KBM-7 (cell line): ENCODE measurements around the gene SIRPG.
"Not testable (repeated sequence)": the region's sequence is repeated elsewhere in the genome, so short reads cannot be mapped to it uniquely, and the experiment has no call there.

ENCODE experiments used
- DNase-seq: peaks from one replicate; pipeline ENCODE4 v3.0.0-alpha.2; 2015
- in situ Hi-C: fragments of 300-500 bp; cut with MboI; formaldehyde crosslinking; loops from 2 replicates; pipeline ENCODE4 v1.14.3; 2020; ENCODE audit warnings: low sequenced_read_pairs, low pct_unique_long_range_greater_than_20kb, mixed read lengths

Gene SIRPG

DNA sequence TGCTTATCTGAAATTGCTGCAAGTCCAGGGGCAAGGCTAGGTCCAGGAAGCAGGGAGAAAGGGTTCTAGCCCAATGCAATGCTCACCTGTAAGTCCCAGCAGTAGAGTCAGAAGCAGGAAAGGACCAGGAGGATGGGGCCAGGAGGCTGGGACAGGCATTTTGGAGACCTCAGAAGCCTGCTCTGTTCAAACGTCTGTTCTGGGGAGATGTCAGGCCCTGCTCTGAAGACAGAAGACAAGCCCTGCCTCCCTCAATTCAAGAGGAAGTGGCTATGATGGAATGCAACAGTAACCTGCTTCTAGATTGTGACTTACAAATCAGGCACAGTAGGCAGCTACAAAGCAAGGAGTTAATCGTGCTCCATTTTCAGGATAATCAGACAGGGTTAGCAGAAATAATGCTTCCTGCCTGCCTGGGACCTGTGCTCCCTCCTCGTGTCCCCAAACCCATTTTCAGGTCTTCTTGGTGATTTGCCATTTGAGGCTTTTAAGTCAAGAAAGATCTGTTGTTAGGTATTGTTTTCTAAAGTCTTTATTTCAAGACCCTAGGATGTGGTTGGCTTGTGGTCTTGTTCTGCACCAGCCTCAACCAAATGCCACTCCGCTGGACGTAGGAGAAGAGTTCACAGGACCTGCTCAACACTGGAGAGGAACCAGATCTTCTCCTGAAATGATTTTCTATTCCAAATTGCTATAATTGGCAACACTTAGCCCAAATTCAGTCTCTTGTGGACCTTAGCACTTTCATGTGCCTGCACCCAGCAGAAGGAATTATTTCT, at the start of gene SIRPG:
SIRPG (minus strand) TSS at position 224 of the 779 bp plus-strand sequence; CDS start at position 159, 65 bp downstream.
- in situ Hi-C loops, result no loop called here
- peak; percentile 8 for DNase-seq

DNA sequence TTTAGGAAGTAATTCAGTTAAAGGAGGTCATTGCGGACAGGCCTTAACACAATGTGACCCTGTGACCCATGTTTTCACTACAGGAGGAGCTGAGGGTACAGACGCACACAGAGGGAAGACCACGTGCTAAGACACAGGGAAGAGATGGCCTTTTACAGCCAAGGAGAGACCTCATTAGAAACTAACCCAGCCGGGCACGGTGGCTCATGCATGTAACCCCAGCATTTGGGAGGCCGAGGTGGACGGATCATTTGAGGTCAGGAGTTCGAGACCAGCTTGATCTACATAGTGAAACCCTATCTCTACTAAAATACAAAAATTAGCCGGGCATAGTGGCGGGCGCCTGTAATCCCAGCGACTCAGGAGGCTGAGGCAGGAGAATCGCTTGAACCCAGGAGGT, 49.3 kb upstream of the SIRPG start:
- DNase-seq, in situ Hi-C loops: not testable (repeated sequence)

DNA sequence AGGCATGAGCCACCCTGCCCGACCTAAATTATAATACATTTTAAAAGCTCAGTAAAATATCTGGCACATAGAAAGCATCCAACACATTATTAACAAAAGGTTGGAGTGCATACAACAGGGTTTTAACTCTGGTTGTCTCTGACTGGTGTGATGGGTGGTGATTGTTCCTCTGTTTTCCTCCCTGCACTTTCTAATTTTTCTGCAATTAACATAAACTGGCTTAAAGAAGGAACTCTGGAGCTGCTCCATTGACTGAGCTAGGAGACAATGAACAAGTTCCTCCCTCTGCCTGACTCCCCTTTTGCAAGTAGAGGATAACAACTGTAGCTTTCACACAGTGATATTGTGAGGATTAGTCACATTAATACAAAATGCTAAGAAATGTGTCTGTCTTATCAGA, 48.5 kb upstream of the SIRPG start:
- in situ Hi-C loops, result no loop called here
- no peak for DNase-seq

DNA sequence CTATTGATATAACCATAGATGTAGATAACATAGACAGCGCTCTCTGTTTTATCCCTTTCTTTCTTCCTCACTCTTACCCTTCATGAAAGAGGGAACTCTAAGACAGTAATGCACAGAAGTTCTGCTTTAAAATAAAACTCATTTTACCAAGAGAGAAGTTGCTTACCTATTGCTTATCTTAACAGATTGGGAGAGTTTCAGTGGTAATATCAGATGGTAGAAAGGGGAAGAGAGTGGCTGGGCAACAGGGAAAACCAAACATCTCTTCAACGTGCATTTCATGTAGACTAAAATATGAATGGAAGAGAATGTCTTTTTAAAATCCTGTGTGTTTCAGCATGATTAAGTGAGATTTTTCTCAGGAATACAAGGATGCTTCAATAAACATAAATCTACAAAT, 45.3 kb upstream of the SIRPG start:
- in situ Hi-C loops, result no loop called here
- no peak for DNase-seq

DNA sequence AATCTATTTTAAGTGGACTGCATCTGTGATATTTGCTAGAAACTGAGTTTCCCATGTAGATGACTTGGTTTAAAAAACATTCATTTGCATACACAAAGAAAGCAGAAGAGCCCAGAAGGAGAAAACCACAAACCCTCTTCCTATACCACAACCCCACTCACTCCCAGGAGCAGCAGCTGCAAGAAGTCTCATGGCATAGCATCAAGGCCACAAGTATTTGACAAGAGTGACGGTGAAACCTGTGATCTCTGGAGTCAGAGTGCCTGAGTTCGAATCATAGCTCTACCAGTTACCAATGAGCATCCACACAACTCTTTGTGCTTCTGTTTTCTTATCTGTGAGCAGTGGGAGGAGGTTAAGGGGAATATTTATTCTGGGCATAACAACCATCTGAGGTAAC, 44.7 kb upstream of the SIRPG start:
- in situ Hi-C loops, result no loop called here
- peak; percentile 81 for DNase-seq

- in situ Hi-C loops, result no loop called here
Observed at GRCh38 chr20:1700990-1701389, 43.4 kb upstream of the SIRPG start.

DNA sequence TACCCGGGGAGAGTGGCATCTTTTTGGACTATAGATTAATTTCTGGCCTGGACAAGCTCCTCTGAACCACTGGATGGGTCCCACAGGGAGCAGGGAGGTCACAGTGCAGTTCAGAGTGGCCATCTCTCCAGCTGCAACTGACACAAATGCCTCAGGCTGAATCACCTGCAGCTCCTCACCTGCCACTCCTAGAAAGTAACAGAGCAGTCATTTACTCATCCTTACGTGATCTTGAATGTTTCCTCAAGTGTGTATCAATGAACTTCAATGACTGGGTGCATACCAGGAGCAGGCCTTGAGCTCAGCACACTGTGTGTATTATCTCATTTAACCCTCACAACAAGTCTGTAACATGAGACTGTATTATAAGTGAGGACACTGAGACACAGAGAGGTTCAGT, 40.0 kb upstream of the SIRPG start:
- in situ Hi-C loops, result no loop called here
- no peak for DNase-seq

More at GRCh38 chr20:1700990-1701389, 43.4 kb upstream of the SIRPG start:
- no peak for DNase-seq

- DNase-seq, result no peak
- in situ Hi-C loops, result no loop called here
Observed at GRCh38 chr20:1696521-1697209, 39.1 kb upstream of the SIRPG start.

GRCh38 chr20:1694672-1695071, 37.1 kb upstream of the SIRPG start:
- no peak for DNase-seq
- in situ Hi-C loops, result no loop called here

DNA sequence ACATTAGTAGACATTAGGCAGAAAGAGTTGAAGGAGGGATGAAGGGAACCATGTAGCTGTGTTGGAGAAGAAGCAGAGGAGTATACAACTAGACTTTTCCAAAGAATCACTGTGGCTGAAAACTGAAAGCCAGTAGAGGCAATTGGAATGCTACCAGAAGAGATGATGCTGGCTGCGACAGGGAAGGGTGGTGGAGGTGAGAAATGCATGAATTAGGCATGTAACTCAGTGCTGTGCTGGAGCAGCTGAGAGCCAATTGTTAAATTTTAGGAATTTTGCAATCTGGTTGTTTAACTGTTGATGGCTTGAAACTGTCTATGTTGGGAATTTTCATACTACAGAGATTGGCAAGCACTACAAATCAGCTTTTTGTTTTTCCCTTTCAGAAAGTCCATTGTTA, 35.8 kb upstream of the SIRPG start:
- in situ Hi-C loops, result no loop called here
- DNase-seq, result no peak

DNA sequence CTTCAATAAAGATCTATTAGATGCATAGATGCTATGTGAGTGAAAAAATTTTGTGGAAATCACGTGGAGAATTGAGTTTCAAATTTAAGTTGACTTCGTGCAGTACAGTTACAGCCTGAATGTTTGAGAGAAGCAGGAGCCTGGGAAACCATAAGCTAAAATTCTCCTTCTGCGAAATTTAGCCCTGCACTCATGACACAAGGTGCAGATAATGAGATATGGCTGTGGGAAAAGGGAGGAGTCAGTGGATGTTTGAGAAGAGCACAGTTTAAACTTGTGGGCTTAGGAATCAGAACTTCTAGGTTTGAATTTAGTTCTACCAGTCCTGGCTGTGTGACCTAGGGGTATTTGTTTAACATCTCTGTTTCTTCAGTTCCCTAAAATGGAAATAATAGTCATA, 32.1 kb upstream of the SIRPG start:
- in situ Hi-C loops, result no loop called here
- DNase-seq, result no peak

GRCh38 chr20:1688886-1689538, 31.4 kb upstream of the SIRPG start:
- in situ Hi-C loops, result no loop called here
- DNase-seq, result peak; percentile 14

GRCh38 chr20:1687053-1687452, 29.5 kb upstream of the SIRPG start:
- in situ Hi-C loops, result no loop called here
- no peak for DNase-seq

GRCh38 chr20:1686151-1686748, 28.7 kb upstream of the SIRPG start:
- in situ Hi-C loops, result no loop called here

GRCh38 chr20:1685304-1686052, 27.9 kb upstream of the SIRPG start:
- in situ Hi-C loops, result no loop called here

More at GRCh38 chr20:1686151-1686748, 28.7 kb upstream of the SIRPG start:
- DNase-seq, result no peak

DNA sequence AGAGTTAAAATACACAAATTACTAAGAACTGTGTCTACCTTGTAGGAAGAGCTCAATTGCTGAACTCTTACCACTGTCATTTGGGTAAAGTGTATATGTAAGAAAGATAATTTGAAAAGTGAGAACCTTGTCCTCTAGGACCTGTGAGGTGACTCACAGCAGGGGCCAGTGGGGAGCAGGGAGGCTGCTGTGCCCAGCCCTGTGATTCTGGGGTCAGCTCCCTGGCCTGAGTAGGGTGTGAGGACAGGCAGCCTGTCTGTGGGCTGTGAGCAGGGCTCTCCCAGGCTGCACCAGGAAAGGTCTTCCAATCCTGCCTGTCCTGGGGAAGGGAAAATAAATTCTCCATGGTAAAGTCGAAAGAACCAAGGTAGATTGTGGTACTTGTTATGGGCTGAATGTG, 27.3 kb upstream of the SIRPG start:
- in situ Hi-C loops, result no loop called here
- DNase-seq, result no peak

More at GRCh38 chr20:1685304-1686052, 27.9 kb upstream of the SIRPG start:
- no peak for DNase-seq

- in situ Hi-C loops, result no loop called here
- no peak for DNase-seq
Observed at GRCh38 chr20:1676650-1677049, 19.1 kb upstream of the SIRPG start.

- DNase-seq, result no peak
- in situ Hi-C loops, result no loop called here
Observed at GRCh38 chr20:1674990-1675780, 17.6 kb upstream of the SIRPG start.
